Uterus (tissue), 4 donors: ENCODE results near the gene GBGT1. TPM values are rescaled to one million over a fixed set of nuclear protein-coding genes. Genes with fewer than 3 reads are reported as not detected.
A peak's percentile ranks its signal among the peaks of the same experiment; 100 is the strongest.

ENCODE experiments used
- DNase-seq, 2 donors: peaks; one replicate each; pipeline ENCODE4 v3.0.0-alpha.2; 2019 to 2020
- H3K27ac ChIP-seq, 2 donors: fragments of 200-600 bp; sonication (generic); 1 replicate in 1 of 2; 2 replicates in 1 of 2; pipeline ENCODE4 v1.5.1; 2016 to 2018
- H3K27me3 ChIP-seq, 2 donors: fragments of 200-600 bp; sonication (generic); one replicate each; pipeline ENCODE4 v1.5.1; 2018 to 2019; ENCODE audit warnings: control low read depth in 1 of 2
- H3K36me3 ChIP-seq, 2 donors: fragments of 200-600 bp; sonication (generic); one replicate each; pipeline ENCODE4 v1.5.1; 2019; ENCODE audit warnings: control low read depth in 1 of 2
- H3K4me1 ChIP-seq, 2 donors: fragments of 200-600 bp; sonication (generic); one replicate each; pipeline ENCODE4 v1.5.1; 2018 to 2019; ENCODE audit warnings: control low read depth in 1 of 2
- H3K4me3 ChIP-seq, 2 donors: fragments of 200-600 bp; sonication (generic); 1 replicate in 1 of 2; 2 replicates in 1 of 2; pipeline ENCODE4 v1.5.1; 2018 to 2019; ENCODE audit warnings: mild to moderate bottlenecking in 1 of 2
- H3K9me3 ChIP-seq, 2 donors: fragments of 200-600 bp; sonication (generic); one replicate each; pipeline ENCODE4 v1.5.1; 2019; ENCODE audit warnings: control low read depth in 1 of 2
- POLR2A ChIP-seq, 2 donors: fragments of 450-650 bp; IDR thresholded peaks; one replicate each; pipeline ENCODE4 v1.6.1; 2016; ENCODE audit warnings: antibody characterized with exemption in 2 of 2, mild to moderate bottlenecking in 1 of 2, moderate library complexity in 1 of 2
- intact Hi-C: fragments of 100-400 bp; cut with DNase I; formaldehyde crosslinking; loops from one replicate; pipeline ENCODE4 v1.15.1; 2023; ENCODE audit warnings: low total_unique reads
- total RNA-seq, 4 donors: library from RNA; depleted of rRNA in 3 of 4; stranded (reverse); fragments of >200 nt in 3 of 4; gene quantifications; one replicate each; pipeline versions ENCODE4 v1.1.0 to v1.2.4, GENCODE V29; 2014 to 2023
- TF ChIP-seq, protein P1 (sequence below), 4 experiments: fragments of 200-600 bp in 2 of 4; fragments of 450-650 bp in 2 of 4; sonication (generic) in 2 of 4; IDR thresholded peaks; one replicate each; pipeline ENCODE4 v1.5.1; 2016 to 2019; ENCODE audit warnings: antibody characterized with exemption in 4 of 4, mild to moderate bottlenecking in 2 of 4, moderate library complexity in 1 of 4
- donor health status: DM: yes; HTN: yes; CAD: no.

The GBGT1 gene
- total RNA-seq, 4 donors from 2014 or later = 3.5 to 28.5 (median 9.8) TPM

DNA sequence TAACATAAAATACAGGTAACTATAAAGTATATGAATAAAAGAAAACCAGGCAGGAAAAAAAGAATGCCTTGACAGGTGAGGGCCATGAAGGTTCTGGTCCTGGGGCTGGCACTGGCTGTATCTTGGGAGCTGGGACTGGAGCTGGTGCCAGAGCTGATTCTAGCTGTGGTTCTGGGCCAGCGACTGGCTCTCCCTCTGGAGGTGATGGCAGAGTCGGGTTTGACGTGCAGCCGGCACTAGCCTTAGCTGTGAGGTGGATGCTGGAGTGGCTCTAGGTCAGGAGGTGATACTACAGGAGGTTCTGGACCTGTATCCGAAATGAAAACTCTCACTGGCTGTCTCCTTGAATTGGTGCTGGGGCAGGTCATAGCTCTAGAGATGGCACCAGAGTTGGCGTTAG lies 23.0 kb upstream of the GBGT1 start:
- DNase-seq = no peak
- no peaks in the 10 kb centered on the region for H3K27me3 ChIP-seq
- intact Hi-C loops = loop anchor here (5.0 kb wide), 1 partner anchor 301 kb away; no protein-coding TSS in a partner anchor

DNA sequence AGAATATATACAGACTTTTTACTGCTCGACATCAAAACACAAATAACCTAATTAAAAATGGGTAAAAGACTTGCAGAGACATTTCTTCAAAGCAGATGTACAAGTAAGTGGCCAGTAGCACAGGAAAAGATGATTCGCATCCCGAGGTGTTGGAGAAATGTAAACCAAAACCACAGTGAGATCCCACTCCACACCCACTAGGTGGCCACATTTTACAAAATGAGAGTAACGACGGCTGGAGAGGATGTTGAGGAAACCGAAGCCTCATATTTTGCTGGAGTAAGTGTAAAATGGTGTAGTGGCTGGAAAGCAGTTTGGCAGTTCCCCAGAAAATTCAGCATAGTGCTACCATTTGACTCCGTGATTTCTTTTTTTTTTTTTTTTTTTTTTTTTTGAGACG lies 21.3 kb upstream of the GBGT1 start:
- Histone ChIP-seq H3K9me3 (no peaks in the 10 kb centered on the region), H3K27me3 (no peaks in the 10 kb centered on the region), H3K4me3 (no peak overlapping the region), H3K4me1 (no peaks in the 10 kb centered on the region), H3K27ac (no peak overlapping the region), H3K36me3 (no peaks in the 10 kb centered on the region)
- TF ChIP-seq, protein P1, sequence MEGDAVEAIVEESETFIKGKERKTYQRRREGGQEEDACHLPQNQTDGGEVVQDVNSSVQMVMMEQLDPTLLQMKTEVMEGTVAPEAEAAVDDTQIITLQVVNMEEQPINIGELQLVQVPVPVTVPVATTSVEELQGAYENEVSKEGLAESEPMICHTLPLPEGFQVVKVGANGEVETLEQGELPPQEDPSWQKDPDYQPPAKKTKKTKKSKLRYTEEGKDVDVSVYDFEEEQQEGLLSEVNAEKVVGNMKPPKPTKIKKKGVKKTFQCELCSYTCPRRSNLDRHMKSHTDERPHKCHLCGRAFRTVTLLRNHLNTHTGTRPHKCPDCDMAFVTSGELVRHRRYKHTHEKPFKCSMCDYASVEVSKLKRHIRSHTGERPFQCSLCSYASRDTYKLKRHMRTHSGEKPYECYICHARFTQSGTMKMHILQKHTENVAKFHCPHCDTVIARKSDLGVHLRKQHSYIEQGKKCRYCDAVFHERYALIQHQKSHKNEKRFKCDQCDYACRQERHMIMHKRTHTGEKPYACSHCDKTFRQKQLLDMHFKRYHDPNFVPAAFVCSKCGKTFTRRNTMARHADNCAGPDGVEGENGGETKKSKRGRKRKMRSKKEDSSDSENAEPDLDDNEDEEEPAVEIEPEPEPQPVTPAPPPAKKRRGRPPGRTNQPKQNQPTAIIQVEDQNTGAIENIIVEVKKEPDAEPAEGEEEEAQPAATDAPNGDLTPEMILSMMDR (IDR thresholded peaks at IDR 0.05) = peak; percentile 42 to 81 (median 60)
- no peak for TF ChIP-seq POLR2A (IDR thresholded peaks at IDR 0.05)
- peak; percentile 34 to 46 for DNase-seq
- intact Hi-C loops = loop anchor here (5.0 kb wide), 1 partner anchor 302 kb away; no protein-coding TSS in a partner anchor

More for the DNA sequence above, 23.0 kb upstream of the GBGT1 start:
- Histone ChIP-seq H3K27ac (no peak overlapping the region), H3K4me1 (no peaks in the 10 kb centered on the region), H3K4me3 (no peak overlapping the region), H3K36me3 (no peaks in the 10 kb centered on the region), H3K9me3 (no peaks in the 10 kb centered on the region)
- TF ChIP-seq, protein P1 (IDR thresholded peaks at IDR 0.05) = no peak
- no peak for TF ChIP-seq POLR2A (IDR thresholded peaks at IDR 0.05)

DNA sequence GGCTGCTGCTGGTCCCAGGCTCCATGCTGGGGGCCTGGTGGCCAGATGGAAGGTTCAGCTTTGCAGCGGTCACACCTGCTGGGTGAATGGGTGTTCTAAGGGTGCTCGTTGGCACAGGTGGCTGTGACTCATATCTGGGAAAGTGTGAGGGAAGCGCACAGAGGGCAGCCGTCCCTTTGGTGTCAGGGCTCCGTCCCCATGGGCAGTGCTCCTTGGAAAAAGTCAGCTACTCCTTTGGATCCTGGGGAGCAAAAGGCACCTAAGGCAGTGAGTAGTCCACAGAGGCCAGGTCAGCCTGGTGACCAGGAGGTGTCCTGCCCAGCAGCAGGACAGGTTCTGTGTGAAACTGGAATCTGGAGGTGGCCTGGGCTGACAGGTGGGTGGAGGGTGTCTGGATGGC lies 18.4 kb upstream of the GBGT1 start:
- no peaks in the 10 kb centered on the region for H3K27me3 ChIP-seq
- no peaks in the 10 kb centered on the region for H3K36me3 ChIP-seq
- no peak overlapping the region for H3K4me3 ChIP-seq
- no peak overlapping the region for H3K27ac ChIP-seq
- intact Hi-C loops = no loop called here
- no peak for DNase-seq
- no peaks in the 10 kb centered on the region for H3K4me1 ChIP-seq
- no peak for TF ChIP-seq POLR2A (IDR thresholded peaks at IDR 0.05)
- TF ChIP-seq, protein P1 (IDR thresholded peaks at IDR 0.05) = no peak
- H3K9me3 ChIP-seq = no peaks in the 10 kb centered on the region

DNA sequence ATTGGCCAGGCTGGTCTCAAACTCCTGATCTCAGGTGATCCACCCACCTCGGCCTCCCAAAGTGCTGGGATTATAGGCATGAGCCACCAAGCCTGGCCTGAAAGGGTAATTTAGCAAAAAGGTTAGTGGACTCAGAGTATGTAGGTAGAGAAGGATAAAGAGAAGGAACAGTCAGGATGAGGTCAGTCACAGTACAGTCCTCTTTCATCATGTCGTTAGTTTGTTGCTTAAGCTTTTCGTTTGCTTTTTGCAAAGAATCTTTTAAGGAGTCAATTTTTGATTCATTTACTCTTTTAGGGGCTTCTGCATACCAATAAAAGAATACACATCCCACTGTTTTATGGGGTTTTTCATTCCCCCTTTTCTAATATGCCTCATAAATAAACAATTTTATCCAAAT lies 17.8 kb upstream of the GBGT1 start:
- no peak for DNase-seq
- no peaks in the 10 kb centered on the region for H3K9me3 ChIP-seq
- no peak overlapping the region for H3K27ac ChIP-seq
- intact Hi-C loops = no loop called here
- no peaks in the 10 kb centered on the region for H3K27me3 ChIP-seq
- H3K4me1 ChIP-seq = no peaks in the 10 kb centered on the region
- no peaks in the 10 kb centered on the region for H3K36me3 ChIP-seq
- no peak overlapping the region for H3K4me3 ChIP-seq
- no peak for TF ChIP-seq POLR2A (IDR thresholded peaks at IDR 0.05)
- TF ChIP-seq, protein P1 (IDR thresholded peaks at IDR 0.05) = no peak

DNA sequence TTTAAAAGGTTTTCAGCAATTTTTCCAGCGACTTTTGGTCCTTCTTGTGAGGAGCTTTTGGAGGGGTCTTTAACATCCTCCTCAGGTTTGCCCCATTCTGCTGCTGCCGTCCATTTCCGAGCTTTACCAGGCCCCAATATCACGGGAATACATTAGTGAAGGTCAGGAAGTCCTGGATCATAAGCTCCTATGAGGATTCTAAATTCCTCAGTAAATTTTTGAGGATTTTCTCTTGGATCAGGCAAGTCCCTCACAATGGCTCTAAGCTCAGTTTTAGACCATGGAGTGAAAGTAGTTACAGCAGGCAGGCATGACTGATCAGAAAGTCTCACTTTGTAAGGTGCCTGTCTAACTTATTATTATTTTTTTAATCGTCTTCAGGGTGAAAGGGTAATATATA lies 17.2 kb upstream of the GBGT1 start:
- no peak for DNase-seq
- Histone ChIP-seq H3K27ac (no peak overlapping the region), H3K4me1 (no peaks in the 10 kb centered on the region), H3K36me3 (no peaks in the 10 kb centered on the region), H3K4me3 (no peak overlapping the region), H3K27me3 (no peaks in the 10 kb centered on the region), H3K9me3 (no peaks in the 10 kb centered on the region)
- intact Hi-C loops = no loop called here
- no peak for TF ChIP-seq POLR2A (IDR thresholded peaks at IDR 0.05)
- TF ChIP-seq, protein P1 (IDR thresholded peaks at IDR 0.05) = no peak
